Measurements from ENCODE around the gene FGB.
"Not testable (repeated sequence)": the region's sequence is repeated elsewhere in the genome, so short reads cannot be mapped to it uniquely, and the experiment has no call there.

The FGB gene

DNA sequence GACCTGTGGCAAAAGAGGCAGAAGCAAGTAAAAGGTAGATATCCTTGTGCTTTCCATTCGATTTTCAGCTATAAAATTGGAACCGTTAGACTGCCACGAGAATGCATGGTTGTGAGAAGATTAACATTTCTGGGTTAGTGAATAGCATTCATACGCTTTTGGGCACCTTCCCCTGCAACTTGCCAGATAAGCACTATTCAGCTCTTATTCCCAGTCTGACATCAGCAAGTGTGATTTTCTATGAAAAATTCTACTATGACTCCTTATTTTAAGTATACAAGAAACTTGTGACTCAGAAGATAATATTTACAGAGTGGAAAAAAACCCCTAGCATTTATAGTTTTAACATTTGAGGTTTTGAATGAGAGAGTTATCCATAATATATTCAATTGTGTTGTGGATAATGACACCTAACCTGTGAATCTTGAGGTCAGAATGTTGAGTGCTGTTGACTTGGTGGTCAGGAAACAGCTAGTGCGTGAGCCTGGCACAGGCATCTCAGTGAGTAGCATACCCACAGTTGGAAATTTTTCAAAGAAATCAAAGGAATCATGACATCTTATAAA lies 3.9 kb downstream of the FGB start:
- no peak for DNase-seq

DNA sequence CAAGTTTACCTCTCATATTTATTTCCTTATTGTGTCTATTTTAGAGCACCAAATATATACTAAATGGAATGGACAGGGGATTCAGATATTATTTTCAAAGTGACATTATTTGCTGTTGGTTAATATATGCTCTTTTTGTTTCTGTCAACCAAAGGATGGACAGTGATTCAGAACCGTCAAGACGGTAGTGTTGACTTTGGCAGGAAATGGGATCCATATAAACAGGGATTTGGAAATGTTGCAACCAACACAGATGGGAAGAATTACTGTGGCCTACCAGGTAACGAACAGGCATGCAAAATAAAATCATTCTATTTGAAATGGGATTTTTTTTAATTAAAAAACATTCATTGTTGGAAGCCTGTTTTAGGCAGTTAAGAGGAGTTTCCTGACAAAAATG lies 6.2 kb downstream of the FGB start:
- DNase-seq = no peak

DNA sequence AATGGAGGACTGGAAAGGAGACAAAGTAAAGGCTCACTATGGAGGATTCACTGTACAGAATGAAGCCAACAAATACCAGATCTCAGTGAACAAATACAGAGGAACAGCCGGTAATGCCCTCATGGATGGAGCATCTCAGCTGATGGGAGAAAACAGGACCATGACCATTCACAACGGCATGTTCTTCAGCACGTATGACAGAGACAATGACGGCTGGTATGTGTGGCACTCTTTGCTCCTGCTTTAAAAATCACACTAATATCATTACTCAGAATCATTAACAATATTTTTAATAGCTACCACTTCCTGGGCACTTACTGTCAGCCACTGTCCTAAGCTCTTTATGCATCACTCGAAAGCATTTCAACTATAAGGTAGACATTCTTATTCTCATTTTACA lies 6.8 kb downstream of the FGB start:
- DNase-seq = no peak

DNA sequence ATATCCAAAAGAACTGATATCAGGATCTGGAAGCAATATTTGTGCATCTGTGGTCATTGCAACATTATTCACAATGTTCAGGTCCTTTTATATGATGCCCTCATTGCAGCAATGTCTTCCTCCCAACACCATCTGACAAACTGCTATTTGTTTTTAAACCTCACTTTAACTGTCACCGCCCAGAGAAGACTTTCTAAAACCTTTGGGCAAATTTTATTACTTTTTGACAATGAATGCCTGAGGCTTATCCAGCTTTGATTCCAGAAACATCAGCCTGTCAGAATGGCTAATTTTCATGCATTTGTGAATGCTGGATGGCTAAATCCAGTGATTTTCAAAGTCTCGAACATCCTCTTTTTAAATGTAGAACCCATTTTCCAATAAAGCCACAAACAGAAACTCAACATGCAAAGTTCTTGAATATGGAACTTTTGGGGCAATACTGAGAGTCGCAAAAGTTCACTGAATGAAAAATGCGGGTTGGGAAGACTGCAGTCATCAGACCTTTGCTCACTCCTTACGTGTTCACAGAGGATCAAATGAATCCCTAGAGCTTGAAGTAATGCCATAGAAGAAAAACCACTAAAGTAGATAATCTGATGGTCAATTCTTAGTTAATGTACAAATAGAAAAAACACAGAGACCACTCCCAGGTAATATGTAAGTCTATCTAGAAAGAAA lies 10.5 kb downstream of the FGB start:
- DNase-seq = no peak

DNA sequence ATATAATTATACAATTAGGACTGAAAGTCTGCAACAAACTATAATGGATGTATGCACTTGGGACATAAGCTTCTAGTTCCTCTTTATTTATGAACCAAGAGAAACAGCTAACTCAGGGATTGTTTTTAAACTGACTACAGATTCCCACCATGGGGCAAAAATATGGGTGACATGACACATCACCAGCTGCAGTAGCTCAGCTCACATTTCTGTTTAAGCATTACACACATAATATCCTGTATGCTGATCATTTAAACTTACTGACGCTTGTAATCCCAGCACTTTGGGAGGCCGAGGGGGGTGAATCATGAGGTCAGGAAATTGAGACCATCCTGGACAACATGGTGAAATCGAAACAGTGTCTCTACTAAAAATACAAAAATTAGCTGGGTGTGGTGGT lies 11.5 kb downstream of the FGB start:
- no peak for DNase-seq

DNA sequence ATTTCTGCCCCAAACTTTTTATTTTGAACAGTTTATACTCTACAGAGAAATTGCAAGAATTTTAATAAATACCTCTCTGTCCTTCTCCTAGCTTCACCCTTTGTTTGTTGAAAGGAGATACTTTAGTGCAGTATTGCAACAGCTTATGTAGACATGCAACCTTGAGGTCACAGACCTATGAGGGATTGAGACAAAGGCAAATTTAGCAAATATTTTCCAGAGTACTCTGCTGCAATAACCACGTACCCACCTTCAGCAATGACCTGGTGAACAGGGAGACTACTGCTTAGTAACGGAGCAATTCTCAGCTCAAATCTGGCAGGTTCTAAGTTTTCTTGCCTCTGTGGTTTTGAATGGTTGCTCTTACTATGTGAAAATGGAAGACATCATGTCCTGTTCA lies 14.5 kb downstream of the FGB start:
- no peak for DNase-seq

DNA sequence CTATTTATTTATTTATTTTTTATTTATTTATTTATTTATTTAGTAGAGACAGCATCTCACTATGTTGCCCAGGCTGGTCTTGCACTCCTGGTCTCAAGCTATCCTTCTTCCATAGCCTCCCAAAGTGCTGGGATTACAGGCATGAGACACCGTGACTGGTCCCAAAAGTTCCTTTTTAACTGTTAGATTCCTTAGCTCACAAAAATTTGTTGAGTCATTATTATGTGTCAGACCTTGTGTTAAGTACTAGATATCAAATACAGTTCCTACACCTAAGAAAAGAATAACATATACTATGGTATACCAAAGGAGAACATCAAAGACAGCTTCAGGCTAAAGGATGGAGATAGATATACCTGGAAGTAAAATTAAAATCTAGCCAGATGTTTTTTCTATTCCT lies 16.1 kb downstream of the FGB start:
- DNase-seq = no peak

DNA sequence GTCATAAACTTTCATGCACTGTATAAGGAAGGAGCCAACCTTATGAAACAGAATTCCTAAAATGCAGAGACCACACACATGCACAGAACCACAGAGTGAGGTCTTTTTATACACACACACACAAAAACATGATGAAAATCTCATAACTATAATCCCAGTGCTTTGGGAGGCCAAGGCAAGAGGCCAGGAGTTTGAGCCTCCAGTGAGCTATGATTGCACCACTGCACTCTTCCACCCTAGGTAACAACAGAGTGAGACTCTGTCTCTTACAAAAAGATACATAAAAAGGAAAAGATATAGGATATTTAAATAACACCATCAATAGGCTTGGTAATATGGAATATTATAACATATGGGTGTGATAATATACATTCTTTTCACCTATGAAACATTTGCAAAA lies 17.1 kb downstream of the FGB start:
- no peak for DNase-seq

DNA sequence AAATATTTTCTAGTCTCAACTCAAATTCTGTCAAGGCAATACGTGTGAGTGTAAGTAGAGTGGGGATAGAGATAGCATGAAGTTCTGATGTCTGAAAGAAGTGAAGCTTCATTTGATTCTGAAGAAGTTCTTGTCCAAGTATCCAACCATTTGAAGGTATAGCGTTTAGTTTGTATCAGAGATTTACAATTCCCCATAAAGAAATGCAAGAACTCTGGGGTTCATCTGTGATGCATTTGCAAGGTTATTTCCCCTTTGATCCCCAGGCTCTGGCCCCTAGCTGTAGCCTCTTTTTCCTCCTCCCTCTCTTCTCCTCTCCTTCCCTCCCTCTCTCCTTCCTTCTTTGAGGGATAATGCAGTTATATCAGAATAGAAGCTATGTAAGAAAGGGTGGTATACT lies 19.9 kb downstream of the FGB start:
- DNase-seq = no peak

DNA sequence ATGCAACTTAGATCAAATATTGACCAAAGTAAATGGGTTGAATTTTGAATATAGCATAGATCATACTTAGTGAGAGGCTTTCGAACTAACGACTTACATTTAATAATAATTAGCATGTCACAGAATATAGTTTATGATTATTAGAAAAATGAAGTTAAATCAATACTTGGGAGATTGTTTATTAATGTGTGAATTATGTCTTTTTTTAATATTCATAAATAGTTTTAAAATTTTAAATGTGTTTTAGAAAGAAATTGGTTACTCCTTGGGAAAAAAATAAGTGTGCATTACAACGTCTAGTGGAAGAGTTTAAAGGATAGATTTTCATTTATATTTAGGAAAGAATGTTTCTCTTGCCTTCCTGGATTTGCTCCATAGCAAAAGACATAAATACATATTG lies 20.4 kb downstream of the FGB start:
- no peak for DNase-seq

DNA sequence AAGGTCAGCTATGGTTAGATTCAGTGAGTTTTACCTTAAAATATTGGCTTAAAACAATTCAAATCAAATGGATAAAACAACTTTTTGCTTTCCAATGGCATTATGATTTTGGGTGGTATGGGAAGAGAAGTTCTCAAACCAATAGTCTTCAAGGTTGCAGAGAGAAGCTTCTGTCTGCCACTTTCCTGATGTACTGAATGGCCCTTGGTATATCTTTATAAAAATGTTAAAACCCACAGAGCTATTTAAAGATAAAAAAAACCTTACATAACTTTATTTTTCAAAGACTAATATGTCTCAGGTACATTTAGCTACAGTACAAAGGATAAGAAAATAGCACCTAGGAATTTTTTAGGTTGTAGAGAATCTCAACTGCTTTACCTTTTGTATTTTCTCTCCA lies 20.9 kb downstream of the FGB start:
- DNase-seq = no peak

DNA sequence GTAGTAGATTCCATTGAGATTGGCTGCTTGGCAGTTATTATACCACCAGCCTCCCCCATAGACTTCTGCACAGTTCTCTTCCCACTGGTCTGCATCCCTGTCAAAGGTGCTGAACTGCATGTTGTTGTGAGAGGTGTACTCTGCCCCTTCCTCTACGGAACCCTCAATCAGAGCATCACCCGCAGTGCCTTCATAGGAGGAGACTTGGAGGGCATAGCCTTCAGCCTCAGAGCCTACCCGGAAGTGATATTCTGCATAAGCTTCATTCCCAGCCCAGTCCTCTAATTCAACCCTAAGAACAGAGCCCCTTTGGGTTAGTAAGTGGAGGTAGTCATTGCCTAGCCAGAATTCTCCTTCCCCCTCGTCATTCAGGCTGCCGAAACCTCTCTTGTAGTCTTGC lies 21.4 kb downstream of the FGB start:
- no peak for DNase-seq

DNA sequence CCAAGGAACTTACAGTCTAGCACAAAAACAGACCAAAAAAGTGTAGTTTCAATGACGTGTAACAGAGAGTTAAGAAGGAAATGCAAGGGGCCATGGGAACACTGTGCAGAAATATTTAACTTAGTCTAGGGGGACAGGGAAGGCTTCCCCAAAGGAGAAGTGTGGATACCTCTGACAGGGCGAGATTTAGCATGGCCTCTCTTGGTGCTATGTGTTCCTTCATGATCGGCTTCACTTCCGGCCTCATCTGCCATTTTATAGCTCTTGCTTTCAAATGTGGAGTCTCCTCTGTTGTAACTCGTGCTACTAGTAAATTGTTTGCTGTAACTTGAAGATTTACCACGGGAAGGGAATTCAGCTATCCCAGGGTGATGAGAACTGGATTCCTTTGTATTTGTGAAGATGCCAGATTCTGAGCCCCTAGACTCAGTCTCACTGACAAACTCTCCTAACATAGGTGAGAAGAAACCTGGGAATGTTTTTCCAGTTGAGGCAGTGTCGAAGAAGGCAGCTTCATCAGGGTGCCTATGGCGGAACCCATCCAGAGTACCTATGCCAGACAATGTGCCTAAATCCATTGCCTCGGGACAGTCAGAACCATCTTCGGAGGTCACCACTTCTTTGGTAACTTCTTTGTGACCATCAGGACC lies 22.7 kb downstream of the FGB start:
- DNase-seq = no peak

DNA sequence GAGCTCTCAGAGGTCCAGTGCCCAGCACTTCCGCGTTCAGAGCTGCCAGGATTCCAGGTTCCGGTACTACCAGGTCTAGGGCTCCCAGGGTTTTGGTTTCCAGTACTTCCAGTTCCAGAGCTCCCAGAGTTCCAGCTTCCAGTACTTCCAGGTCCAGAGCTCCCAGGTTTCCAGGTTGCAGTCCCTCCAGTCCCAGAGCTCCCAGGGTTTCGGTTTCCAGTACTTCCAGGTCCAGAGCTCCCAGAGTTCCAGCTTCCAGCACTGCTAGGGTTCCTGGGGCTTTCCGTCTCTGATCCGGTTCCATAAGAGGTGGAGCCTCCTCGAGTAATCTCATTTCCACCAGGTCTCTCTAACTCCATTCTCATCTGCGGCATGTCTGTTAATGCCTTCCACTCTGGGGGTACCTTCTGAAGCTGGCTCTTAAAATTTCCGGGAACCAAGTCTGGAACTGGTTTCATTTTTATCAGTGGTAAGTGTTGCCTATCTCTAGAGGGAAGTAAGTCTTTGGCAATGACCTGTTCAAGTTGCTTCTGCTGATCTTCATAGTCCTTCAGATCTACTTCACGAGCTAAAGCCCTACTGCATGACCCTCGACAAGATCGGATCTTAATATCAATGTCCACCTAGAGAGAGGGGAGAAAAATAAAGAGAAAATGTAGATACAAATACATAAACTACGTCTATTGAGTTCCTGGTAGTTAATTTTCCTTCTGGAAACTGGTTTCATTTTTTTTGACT lies 23.7 kb downstream of the FGB start:
- DNase-seq = no peak

DNA sequence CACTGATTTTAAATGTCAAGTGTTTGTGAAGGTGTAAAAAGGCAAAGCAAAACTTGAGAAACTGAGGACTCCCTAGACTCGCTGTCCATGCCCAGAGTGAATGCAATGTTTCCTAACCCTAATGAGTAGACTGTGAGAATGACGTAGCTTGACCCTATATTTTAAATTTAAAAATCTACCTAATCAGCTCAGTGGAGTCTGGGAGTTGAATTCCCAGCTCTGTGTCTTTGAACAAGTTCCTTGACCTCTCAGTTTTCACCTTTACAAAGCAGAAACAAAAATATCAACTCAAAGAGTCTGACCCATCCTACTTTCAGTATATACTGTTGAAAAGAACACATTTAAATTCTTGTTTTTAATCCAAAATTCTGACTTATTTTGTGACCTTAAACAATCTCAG lies 25.4 kb downstream of the FGB start:
- DNase-seq = no peak

DNA sequence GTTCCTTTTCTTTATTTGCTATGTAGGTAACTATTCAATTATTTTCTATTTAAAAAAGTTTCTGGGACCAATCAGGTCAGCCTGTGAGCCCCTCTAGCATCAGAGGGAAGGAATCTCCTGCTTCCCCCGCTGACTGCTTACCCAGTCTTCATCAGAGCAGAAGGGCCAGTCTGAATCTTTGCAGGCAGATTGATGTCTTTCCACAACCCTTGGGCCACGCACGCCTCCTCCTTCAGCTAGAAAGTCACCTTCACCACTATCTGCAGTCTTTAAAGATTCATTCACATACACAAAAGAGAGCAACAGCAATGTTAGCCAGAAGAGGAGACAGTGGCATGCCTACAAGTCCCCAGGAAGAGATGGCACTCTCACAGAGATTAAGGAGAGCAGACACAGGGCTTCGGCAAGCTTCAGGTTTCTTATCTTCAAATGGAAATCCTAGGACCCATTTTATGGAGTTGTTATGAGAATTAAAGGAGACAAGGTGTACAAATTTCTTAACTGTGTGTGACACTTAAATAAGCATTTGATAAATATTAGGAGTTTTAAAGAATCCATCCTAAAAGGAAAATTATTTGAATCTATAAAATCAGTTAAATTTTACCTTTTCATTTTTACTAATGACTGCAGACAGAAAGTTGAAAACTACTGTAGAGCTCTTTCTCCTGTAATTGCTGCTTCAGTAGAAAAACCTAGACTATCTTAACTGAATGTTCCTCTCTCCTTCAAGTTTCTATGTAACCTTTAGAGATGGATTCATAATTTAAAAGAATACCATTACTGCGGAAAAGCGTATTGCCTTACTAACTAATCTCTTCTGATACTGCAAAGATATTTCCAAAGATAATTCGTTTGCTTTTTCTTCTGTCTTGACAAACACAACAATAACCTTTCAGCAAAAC lies 26.7 kb downstream of the FGB start:
- DNase-seq = no peak

DNA sequence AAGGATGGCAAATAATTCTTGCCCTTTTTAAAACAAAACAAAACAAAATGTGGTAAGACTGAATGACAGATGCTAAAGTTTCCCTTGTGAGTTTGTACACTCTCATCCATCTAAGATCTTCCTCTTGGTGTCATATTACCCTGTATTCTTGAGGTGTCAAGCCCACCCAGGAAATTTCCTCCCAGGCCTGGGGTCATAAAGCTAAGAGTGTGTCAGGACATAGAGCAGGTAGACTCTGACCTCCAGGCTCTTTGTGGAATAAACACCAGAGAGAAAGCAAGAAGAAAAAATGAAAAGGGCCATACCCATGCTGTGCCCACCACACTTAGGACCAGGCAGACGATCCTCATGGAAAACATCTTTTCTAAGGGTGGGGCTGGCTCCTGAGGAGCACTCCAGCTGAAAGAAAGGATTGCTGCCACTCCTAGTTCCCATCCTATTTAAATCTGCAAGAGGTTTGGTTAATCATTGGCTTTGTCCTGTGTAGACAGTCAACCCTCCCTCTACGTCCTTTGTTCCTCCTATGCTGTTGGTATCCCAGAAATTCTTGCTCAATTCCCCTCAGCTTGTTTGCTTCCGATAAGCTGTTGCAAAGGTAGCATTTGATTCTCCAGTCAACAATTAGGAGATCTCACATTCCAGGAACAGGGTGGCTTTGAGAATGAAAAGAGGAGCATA lies 27.7 kb downstream of the FGB start, which contains the start of gene FGA:
Gene FGA (minus strand): TSS at position 414 of the 678 bp plus-strand sequence. CDS start 55 bp downstream, at position 359.
- DNase-seq = no peak

DNA sequence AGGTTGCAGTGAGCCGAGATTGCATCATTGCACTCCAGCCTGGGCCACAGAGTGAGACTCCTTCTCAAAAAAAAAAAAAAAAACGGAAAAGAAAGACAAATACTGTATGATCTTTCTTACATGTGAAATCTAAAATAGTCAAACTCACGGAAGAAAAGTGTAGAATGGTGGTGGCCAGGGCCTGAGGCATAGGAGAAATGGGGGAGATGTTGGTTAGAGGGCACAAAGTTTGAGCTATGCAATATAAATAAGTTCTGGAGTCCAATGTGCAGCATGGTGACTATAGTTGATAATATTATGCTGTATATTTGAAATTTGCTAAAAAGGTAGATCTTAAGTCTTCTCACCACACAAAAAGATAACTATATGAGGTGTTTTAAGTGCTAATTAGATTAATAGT lies 29.1 kb downstream of the FGB start:
- DNase-seq = no peak

DNA sequence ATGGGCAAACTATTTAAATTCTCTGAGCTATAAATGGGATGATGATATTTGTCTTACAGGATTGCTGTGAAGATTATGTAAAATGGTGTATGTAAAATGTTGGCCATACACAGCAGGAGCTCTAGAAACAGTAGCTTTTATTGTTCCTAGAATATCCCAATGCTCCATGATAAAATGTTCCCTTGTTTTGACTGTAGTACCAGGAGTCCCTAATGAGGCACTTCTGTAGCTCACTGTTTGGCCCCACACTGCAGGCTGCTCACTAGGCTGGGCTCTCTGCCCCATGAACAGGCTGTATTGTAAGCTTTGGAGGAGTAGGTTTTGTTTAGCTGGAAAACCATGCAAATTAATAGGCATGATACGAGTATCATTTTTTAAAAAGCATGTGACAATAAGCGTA lies 31.1 kb downstream of the FGB start:
- DNase-seq = no peak

DNA sequence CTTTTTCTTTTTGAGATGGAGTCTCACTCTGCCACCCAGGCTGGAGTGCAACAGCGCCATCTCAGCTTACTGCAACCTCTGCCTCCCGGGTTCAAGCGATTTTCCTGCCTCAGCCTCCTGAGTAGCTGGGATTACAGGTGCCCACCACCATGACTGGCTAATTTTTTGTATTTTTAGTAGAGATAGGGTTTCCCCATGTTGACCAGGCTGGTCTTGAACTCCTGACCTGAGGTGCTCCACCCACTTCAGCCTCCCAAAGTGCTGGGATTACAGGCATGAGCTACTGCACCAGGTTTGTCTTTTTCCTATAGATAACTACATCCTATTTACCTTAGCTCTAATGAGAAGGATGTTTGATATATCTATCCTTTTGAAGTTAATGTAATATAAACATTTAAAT lies 31.5 kb downstream of the FGB start:
- DNase-seq = not testable (repeated sequence)

DNA sequence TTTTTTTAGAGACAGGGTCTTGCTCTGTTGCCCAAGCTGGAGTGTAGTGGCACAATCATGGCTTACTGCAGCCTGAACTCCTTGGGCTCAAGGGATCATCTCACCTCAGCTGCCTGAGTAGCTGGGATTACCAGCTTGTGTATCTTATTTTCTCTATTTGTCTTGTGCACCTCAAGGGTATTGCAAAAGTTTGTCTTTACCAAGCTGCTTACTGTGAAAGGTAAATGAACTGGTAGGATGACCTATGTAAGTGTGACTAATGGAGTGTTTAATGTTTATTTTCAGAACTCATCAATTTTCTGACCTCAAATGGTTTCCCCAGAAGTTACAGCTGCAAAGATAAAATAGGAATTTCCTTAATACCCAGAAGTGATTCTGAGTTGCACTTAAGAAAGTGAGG lies 33.0 kb downstream of the FGB start:
- no peak for DNase-seq

DNA sequence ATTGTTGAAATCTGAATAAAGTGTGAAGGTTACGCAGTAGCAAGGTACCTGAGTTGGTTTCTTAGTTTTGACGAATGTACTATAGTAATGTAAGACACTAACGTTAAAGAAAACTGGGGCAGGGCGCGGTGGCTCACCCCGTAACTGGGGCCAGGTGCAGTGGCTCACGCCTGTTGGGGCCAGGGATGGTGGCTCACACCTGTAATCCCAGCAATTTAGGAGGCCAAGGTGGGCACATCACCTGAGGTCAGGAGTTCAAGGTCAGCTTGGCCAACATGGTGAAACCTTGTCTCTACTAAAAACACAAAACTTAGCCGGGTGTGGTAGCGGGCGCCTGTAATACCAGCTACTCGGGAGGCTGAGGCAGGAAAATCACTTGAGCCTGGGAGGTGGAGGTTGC lies 34.5 kb downstream of the FGB start:
- not testable (repeated sequence) for DNase-seq
